Coronary artery (tissue), 2 donors: ENCODE measurements around the gene BRIP1.

Experiments used
- DNase-seq: peaks from one replicate; pipeline ENCODE4 v3.0.0-alpha.2; 2017; ENCODE audit warnings: low spot score
- H3K27ac ChIP-seq, 2 donors: fragments of 200-600 bp; sonication (generic); one replicate each; pipeline ENCODE4 v1.5.1; 2016 to 2019
- H3K4me3 ChIP-seq: fragments of 200-600 bp; sonication (generic); 2 replicates; pipeline ENCODE4 v1.5.1; 2016; ENCODE audit warnings: mild to moderate bottlenecking, moderate library complexity
- CTCF ChIP-seq: fragments of 200-600 bp; sonication (generic); IDR thresholded peaks from one replicate; pipeline ENCODE4 v1.5.1; 2019; ENCODE audit warnings: antibody characterized with exemption

BRIP1 gene

GRCh38 chr17:61761827-61762226, 101.5 kb downstream of the BRIP1 start:
- H3K4me3 ChIP-seq = no peak overlapping the region
- no peak overlapping the region for H3K27ac ChIP-seq
- DNase-seq = no peak
- no peak for TF ChIP-seq CTCF

- no peak for DNase-seq
- TF ChIP-seq CTCF = no peak
- Histone ChIP-seq H3K27ac (no peak overlapping the region), H3K4me3 (no peak overlapping the region)
Observed at GRCh38 chr17:61759362-61759761, 104.0 kb downstream of the BRIP1 start.

GRCh38 chr17:61758430-61758829, 104.9 kb downstream of the BRIP1 start:
- no peak overlapping the region for H3K27ac ChIP-seq
- TF ChIP-seq CTCF = no peak
- H3K4me3 ChIP-seq = no peak overlapping the region
- no peak for DNase-seq

GRCh38 chr17:61757168-61757567, 106.2 kb downstream of the BRIP1 start:
- no peak for TF ChIP-seq CTCF
- DNase-seq = no peak
- Histone ChIP-seq H3K27ac (no peak overlapping the region), H3K4me3 (no peak overlapping the region)

GRCh38 chr17:61756561-61756960, 106.8 kb downstream of the BRIP1 start:
- Histone ChIP-seq H3K4me3 (no peak overlapping the region), H3K27ac (no peak overlapping the region)
- no peak for DNase-seq
- TF ChIP-seq CTCF = no peak

GRCh38 chr17:61755668-61756067, 107.7 kb downstream of the BRIP1 start:
- no peak overlapping the region for H3K27ac ChIP-seq
- H3K4me3 ChIP-seq = no peak overlapping the region
- no peak for DNase-seq
- no peak for TF ChIP-seq CTCF

- H3K4me3 ChIP-seq = no peak overlapping the region
- no peak for DNase-seq
- TF ChIP-seq CTCF = no peak
- no peak overlapping the region for H3K27ac ChIP-seq
Observed at GRCh38 chr17:61755078-61755477, 108.2 kb downstream of the BRIP1 start.
